Motor neuron (in vitro differentiated cells): Measurements from ENCODE around the gene TUBGCP3. TPM values are rescaled to one million over a fixed set of nuclear protein-coding genes. Genes with fewer than 3 reads are reported as not detected.

Source experiments
- ATAC-seq, 8 experiments: fragments of 200-7000 bp; cut with Tn5 transposase; replicated peaks in 6 of 8; 2 replicates each; pipeline ENCODE4 v1.8.0; 2021; ENCODE audit warnings: mild to moderate bottlenecking in 8 of 8, moderate library complexity in 8 of 8
- H3K27ac ChIP-seq, 2 donors: fragments of 250-450 bp; sonication (Bioruptor Pico); 2 replicates each; pipeline ENCODE4 v1.9.0; 2021; ENCODE audit warnings: antibody characterized with exemption in 2 of 2, mild to moderate bottlenecking in 2 of 2, moderate library complexity in 1 of 2
- H3K4me1 ChIP-seq, 2 donors: fragments of 250-450 bp; sonication (Bioruptor Pico); replicated peaks in 1 of 2; 2 replicates each; pipeline ENCODE4 v1.6.1; 2021; ENCODE audit warnings: antibody characterized with exemption in 2 of 2, mild to moderate bottlenecking in 2 of 2, moderate library complexity in 1 of 2
- H3K4me3 ChIP-seq, 5 donors: fragments of 250-450 bp; sonication (Bioruptor Pico); 2 replicates each; pipeline ENCODE4 v1.9.0; 2021; ENCODE audit warnings: antibody characterized with exemption in 5 of 5, mild to moderate bottlenecking in 5 of 5, moderate library complexity in 4 of 5
- WGBS, 10 experiments: fragments of 450-650 bp; shearing (Covaris generic); methylation state at CpG; one replicate each; pipeline ENCODE4 v1.0.0; 2022; 5-methylcytosine and 5-hydroxymethylcytosine counted together
- in situ Hi-C, 9 experiments: fragments of 400-800 bp; cut with MboI; loops; one replicate each; pipeline ENCODE4 v1.15.0; 2021; ENCODE audit warnings: low sequenced_read_pairs in 9 of 9, low pct_unique_long_range_greater_than_20kb in 2 of 9; ENCODE audit not compliant: unreplicated experiment in 9 of 9
- total RNA-seq, 8 experiments: library from RNA; unstranded; fragments of 300-600 nt; gene quantifications; 2 replicates each; pipeline versions ENCODE4 v1.2.3 to v1.2.4, GENCODE V29; 2022

Gene TUBGCP3
- total RNA-seq, 8 experiments from 2014 or later = 11.9 to 39.9 (median 18.1) TPM

GRCh38 chr13:112474869-112475268 lies 113.1 kb downstream of the TUBGCP3 start:
- in situ Hi-C loops = no loop called here
- Histone ChIP-seq H3K27ac (no peak overlapping the region), H3K4me3 (no peak overlapping the region), H3K4me1 (no peaks in the 10 kb centered on the region)
- no peak for ATAC-seq
- WGBS, 10 experiments = 67 to 92% (median 82%) methylated on average over 1 to 8 of the region's 8 CpGs; no CpG with 5 or more reads in 1 of the 10 experiments

- H3K4me1 ChIP-seq = no peaks in the 10 kb centered on the region
- 66 to 97% (median 88%) methylated on average over 1 to 5 of the region's 5 CpGs for WGBS, 10 experiments
- no peak overlapping the region for H3K27ac ChIP-seq
- no peak overlapping the region for H3K4me3 ChIP-seq
- ATAC-seq = no peak
- in situ Hi-C loops = no loop called here
These were observed 114.1 kb downstream of the TUBGCP3 start for GRCh38 chr13:112473818-112474217.

GRCh38 chr13:112469071-112469745 lies 118.7 kb downstream of the TUBGCP3 start:
- Histone ChIP-seq H3K4me1 (no peaks in the 10 kb centered on the region), H3K4me3 (no peak overlapping the region), H3K27ac (no peak overlapping the region)
- WGBS, 10 experiments = 0 to 100% (median 70%) methylated on average over 1 to 9 of the region's 14 CpGs; no CpG with 5 or more reads in 3 of the 10 experiments
- ATAC-seq = no peak
- in situ Hi-C loops = no loop called here

- no peak for ATAC-seq
These were observed 119.9 kb downstream of the TUBGCP3 start for GRCh38 chr13:112468069-112468468.

GRCh38 chr13:112467236-112467635 lies 120.7 kb downstream of the TUBGCP3 start:
- H3K27ac ChIP-seq = no peak overlapping the region
- H3K4me1 ChIP-seq = no peaks in the 10 kb centered on the region
- 60 to 100% (median 90%) methylated on average over 1 to 3 of the region's 19 CpGs; no CpG with 5 or more reads in 6 of the 10 experiments for WGBS, 10 experiments
- H3K4me3 ChIP-seq = no peak overlapping the region
- in situ Hi-C loops = no loop called here
- ATAC-seq = no peak

More at GRCh38 chr13:112468069-112468468, 119.9 kb downstream of the TUBGCP3 start:
- no peaks in the 10 kb centered on the region for H3K4me1 ChIP-seq
- no peak overlapping the region for H3K4me3 ChIP-seq
- no peak overlapping the region for H3K27ac ChIP-seq
- in situ Hi-C loops = no loop called here
- WGBS, 10 experiments = 80 to 100% (median 92%) methylated on average over 1 to 7 of the region's 10 CpGs; no CpG with 5 or more reads in 6 of the 10 experiments

GRCh38 chr13:112466132-112467058 lies 121.6 kb downstream of the TUBGCP3 start:
- in situ Hi-C loops = no loop called here
- Histone ChIP-seq H3K27ac (no peak overlapping the region), H3K4me1 (no peaks in the 10 kb centered on the region), H3K4me3 (no peak overlapping the region)
- 13 to 100% (median 94%) methylated on average over 1 to 9 of the region's 40 CpGs; no CpG with 5 or more reads in 3 of the 10 experiments for WGBS, 10 experiments
- ATAC-seq = no peak

- in situ Hi-C loops = no loop called here
- Histone ChIP-seq H3K27ac (no peak overlapping the region), H3K4me3 (no peak overlapping the region), H3K4me1 (no peaks in the 10 kb centered on the region)
- no peak for ATAC-seq
- WGBS, 10 experiments = 60 to 87% (median 83%) methylated on average over 3 to 30 of the region's 35 CpGs; no CpG with 5 or more reads in 2 of the 10 experiments
These were observed 122.5 kb downstream of the TUBGCP3 start for GRCh38 chr13:112465251-112466131.

- no peak for ATAC-seq
- in situ Hi-C loops = no loop called here
- WGBS, 10 experiments = 64 to 100% (median 89%) methylated on average over 1 to 13 of the region's 14 CpGs
- no peak overlapping the region for H3K27ac ChIP-seq
- H3K4me1 ChIP-seq = no peaks in the 10 kb centered on the region
- H3K4me3 ChIP-seq = no peak overlapping the region
These were observed 123.2 kb downstream of the TUBGCP3 start for GRCh38 chr13:112464720-112465119.

- H3K4me1 ChIP-seq = no peaks in the 10 kb centered on the region
- no peak overlapping the region for H3K4me3 ChIP-seq
- ATAC-seq = no peak
- H3K27ac ChIP-seq = no peak overlapping the region
- in situ Hi-C loops = no loop called here
- 17 to 100% (median 87%) methylated on average over 1 to 5 of the region's 5 CpGs for WGBS, 10 experiments
These were observed 125.5 kb downstream of the TUBGCP3 start for GRCh38 chr13:112462408-112462807.

GRCh38 chr13:112457485-112457884 lies 130.5 kb downstream of the TUBGCP3 start:
- Histone ChIP-seq H3K4me1 (no peaks in the 10 kb centered on the region), H3K4me3 (no peak overlapping the region), H3K27ac (no peak overlapping the region)
- WGBS, 10 experiments = 50 to 92% (median 78%) methylated on average over 1 to 12 of the region's 13 CpGs; no CpG with 5 or more reads in 4 of the 10 experiments
- in situ Hi-C loops = no loop called here
- ATAC-seq = no peak

GRCh38 chr13:112457081-112457480 lies 130.9 kb downstream of the TUBGCP3 start:
- WGBS, 10 experiments = 0 to 97% (median 61%) methylated on average over 1 to 8 of the region's 9 CpGs; no CpG with 5 or more reads in 2 of the 10 experiments
- Histone ChIP-seq H3K4me1 (no peaks in the 10 kb centered on the region), H3K4me3 (no peak overlapping the region), H3K27ac (no peak overlapping the region)
- ATAC-seq = no peak
- in situ Hi-C loops = no loop called here

GRCh38 chr13:112456138-112457056 lies 131.6 kb downstream of the TUBGCP3 start:
- Histone ChIP-seq H3K27ac (no peak overlapping the region), H3K4me3 (no peak overlapping the region), H3K4me1 (peaks cover 0 to 3% of the 10 kb centered on the region in 2 donors)
- in situ Hi-C loops = no loop called here
- ATAC-seq = no peak
- 28 to 100% (median 78%) methylated on average over 2 to 7 of the region's 22 CpGs; no CpG with 5 or more reads in 3 of the 10 experiments for WGBS, 10 experiments
